Measurements from ENCODE around the gene UNC13C. TPM values are rescaled to one million over a fixed set of nuclear protein-coding genes. Genes with fewer than 3 reads are reported as not detected.

Gene UNC13C
- polyA plus RNA-seq, 1 donor from 2014 or later = 4.0 TPM

GRCh38 chr15:54091651-54092050 lies 113.4 kb downstream of the UNC13C start:
- H3K9ac ChIP-seq (ENCODE audit: low read length) = no peak overlapping the region
- no peak overlapping the region for H3K4me2 ChIP-seq (ENCODE audit: low read length)
- H3K4me3 ChIP-seq (ENCODE audit: low read length) = no peak overlapping the region
- no peaks in the 10 kb centered on the region for H4K20me1 ChIP-seq (ENCODE audit: insufficient read depth)
- no peaks in the 10 kb centered on the region for H3K9me3 ChIP-seq (ENCODE audit: low read length)
- no peak overlapping the region for H3K27ac ChIP-seq (ENCODE audit: low read length)
- H3K79me2 ChIP-seq (replicated peaks; ENCODE audit: insufficient read depth, low read length) = no peaks in the 10 kb centered on the region
- H2AFZ ChIP-seq (ENCODE audit: low read depth, low read length) = no peak overlapping the region
- no peak for TF ChIP-seq EZH2 (IDR thresholded peaks at IDR 0.05; ENCODE audit: borderline replicate concordance, insufficient read depth, low read length, poor library complexity, severe bottlenecking)
- TF ChIP-seq REST (IDR thresholded peaks at IDR 0.05; ENCODE audit: borderline replicate concordance) = no peak
- TF ChIP-seq SMC3 (conservative IDR thresholded peaks at IDR 0.05; ENCODE audit: poor library complexity) = no peak
- TF ChIP-seq CTCF (IDR thresholded peaks at IDR 0.05; ENCODE audit: poor library complexity, severe bottlenecking) = no peak
- no peaks in the 10 kb centered on the region for H3K36me3 ChIP-seq (ENCODE audit: insufficient read depth, low read length)
- no peaks in the 10 kb centered on the region for H3K27me3 ChIP-seq (ENCODE audit: insufficient read depth, low read depth, low read length)
- H3F3A ChIP-seq (ENCODE audit: insufficient read depth, low read length, poor library complexity, severe bottlenecking) = no peaks in the 10 kb centered on the region
- no peaks in the 10 kb centered on the region for H3K9me2 ChIP-seq (ENCODE audit: insufficient read depth, low read length)

- Histone ChIP-seq H4K20me1 (ENCODE audit: insufficient read depth) (no peaks in the 10 kb centered on the region), H3K27me3 (ENCODE audit: insufficient read depth, low read depth, low read length) (no peaks in the 10 kb centered on the region), H3K9me3 (ENCODE audit: low read length) (no peaks in the 10 kb centered on the region), H3K79me2 (replicated peaks; ENCODE audit: insufficient read depth, low read length) (no peaks in the 10 kb centered on the region), H3K4me2 (ENCODE audit: low read length) (no peak overlapping the region), H3K27ac (ENCODE audit: low read length) (no peak overlapping the region), H3F3A (ENCODE audit: insufficient read depth, low read length, poor library complexity, severe bottlenecking) (no peaks in the 10 kb centered on the region), H3K9ac (ENCODE audit: low read length) (no peak overlapping the region), H3K9me2 (ENCODE audit: insufficient read depth, low read length) (no peaks in the 10 kb centered on the region), H3K36me3 (ENCODE audit: insufficient read depth, low read length) (no peaks in the 10 kb centered on the region), H2AFZ (ENCODE audit: low read depth, low read length) (no peak overlapping the region), H3K4me3 (ENCODE audit: low read length) (no peak overlapping the region)
- TF ChIP-seq RAD21 (conservative IDR thresholded peaks at IDR 0.05) = no peak
- TF ChIP-seq EP300 (conservative IDR thresholded peaks at IDR 0.05; ENCODE audit: poor library complexity, severe bottlenecking) = no peak
- TF ChIP-seq POLR2AphosphoS5 (IDR thresholded peaks at IDR 0.05) = no peak
- no peak for TF ChIP-seq SMC3 (conservative IDR thresholded peaks at IDR 0.05; ENCODE audit: poor library complexity)
- no peak for TF ChIP-seq REST (IDR thresholded peaks at IDR 0.05; ENCODE audit: borderline replicate concordance)
- TF ChIP-seq TAF1 (IDR thresholded peaks at IDR 0.05; ENCODE audit: low read depth) = no peak
- no peak for TF ChIP-seq CTCF (IDR thresholded peaks at IDR 0.05; ENCODE audit: poor library complexity, severe bottlenecking)
- no peak for TF ChIP-seq MXI1 (conservative IDR thresholded peaks at IDR 0.05; ENCODE audit: poor library complexity, severe bottlenecking)
- no peak for TF ChIP-seq EZH2 (IDR thresholded peaks at IDR 0.05; ENCODE audit: borderline replicate concordance, insufficient read depth, low read length, poor library complexity, severe bottlenecking)
Observed at GRCh38 chr15:54094661-54095060, 116.4 kb downstream of the UNC13C start.

Measured in neural cell (in vitro differentiated cells).